NCI-H1930 (cell line): Measurements from ENCODE around the gene HNRNPK.

Experiments
- DNase-seq, 2 experiments: peaks; one replicate each; lab custom pipeline; 2025; lab: John Stamatoyannopoulos, UW

HNRNPK gene

GRCh38 chr9:83979812-83980394, at the start of gene HNRNPK:
HNRNPK (minus strand) TSS chr9:83980215; CDS start chr9:83978252, 1,963 bp downstream.
- peak; percentile 91 to 99 for DNase-seq

- no peak for DNase-seq
These were observed 47.2 kb upstream of the HNRNPK start for GRCh38 chr9:84027201-84027600.

GRCh38 chr9:84024041-84024575, 44.1 kb upstream of the HNRNPK start:
- no peak for DNase-seq

- DNase-seq: no peak
These were observed 27.6 kb upstream of the HNRNPK start for GRCh38 chr9:84007662-84008061.

GRCh38 chr9:84003246-84003645, 23.2 kb upstream of the HNRNPK start:
- no peak for DNase-seq

GRCh38 chr9:84002344-84002743, 22.3 kb upstream of the HNRNPK start:
- DNase-seq: no peak

- no peak for DNase-seq
These were observed 21.6 kb upstream of the HNRNPK start for GRCh38 chr9:84001621-84002020.

- no peak for DNase-seq
These were observed 20.2 kb upstream of the HNRNPK start for GRCh38 chr9:84000186-84000585.

- no peak for DNase-seq
These were observed 19.3 kb upstream of the HNRNPK start for GRCh38 chr9:83999141-83999918.

- DNase-seq: no peak
These were observed 16.1 kb upstream of the HNRNPK start for GRCh38 chr9:83996126-83996525.

- no peak for DNase-seq
These were observed 12.9 kb upstream of the HNRNPK start for GRCh38 chr9:83992901-83993300.

GRCh38 chr9:83992407-83992806, 12.4 kb upstream of the HNRNPK start:
- peak; percentile 48 to 65 for DNase-seq

GRCh38 chr9:83991355-83991754, 11.3 kb upstream of the HNRNPK start:
- no peak for DNase-seq

GRCh38 chr9:83988411-83988810, 8.4 kb upstream of the HNRNPK start:
- no peak for DNase-seq

- DNase-seq: no peak
These were observed 7.4 kb upstream of the HNRNPK start for GRCh38 chr9:83987402-83987791.

- DNase-seq: no peak
These were observed 6.9 kb upstream of the HNRNPK start for GRCh38 chr9:83986765-83987401.

- no peak for DNase-seq
These were observed 6.2 kb upstream of the HNRNPK start for GRCh38 chr9:83986195-83986594.

- DNase-seq: peak in 1 of 2 experiments; percentile 28
These were observed 1.3 kb upstream of the HNRNPK start for GRCh38 chr9:83981126-83981871.

- peak; percentile 98 for DNase-seq
These were observed 545 bp upstream of the HNRNPK start, which contains the start of gene RMI1 for GRCh38 chr9:83980395-83981125. RMI1 (plus strand) TSS chr9:83980805; CDS start chr9:84000987, 20,182 bp downstream.

- peak; percentile 49 for DNase-seq
These were observed 813 bp downstream of the HNRNPK start for GRCh38 chr9:83978992-83979811.
